Keratinocyte (primary cell): Measurements from ENCODE around the gene SLC51A.

Source experiments
- EZH2 ChIP-seq: IDR thresholded peaks from one replicate; pipeline ENCODE4 v1.6.1; 2012; ENCODE audit warnings: inconsistent platforms, mild to moderate bottlenecking, low read length, moderate library complexity
- TF ChIP-seq, protein P1 (sequence below), 3 experiments: IDR thresholded peaks in 1 of 3; conservative IDR thresholded peaks in 1 of 3; optimal IDR thresholded peaks in 1 of 3; 2 replicates in 2 of 3; 3 replicates in 1 of 3; pipeline versions ENCODE3 to v1.5.1; 2011; ENCODE audit warnings: low read length in 3 of 3, mild to moderate bottlenecking in 3 of 3, moderate library complexity in 2 of 3, control low read depth in 1 of 3, inconsistent platforms in 1 of 3; ENCODE audit not compliant: insufficient read depth in 2 of 3; ENCODE audit errors: extremely low read depth in 1 of 3

- TF ChIP-seq EZH2 = no peak
- TF ChIP-seq, protein P1, sequence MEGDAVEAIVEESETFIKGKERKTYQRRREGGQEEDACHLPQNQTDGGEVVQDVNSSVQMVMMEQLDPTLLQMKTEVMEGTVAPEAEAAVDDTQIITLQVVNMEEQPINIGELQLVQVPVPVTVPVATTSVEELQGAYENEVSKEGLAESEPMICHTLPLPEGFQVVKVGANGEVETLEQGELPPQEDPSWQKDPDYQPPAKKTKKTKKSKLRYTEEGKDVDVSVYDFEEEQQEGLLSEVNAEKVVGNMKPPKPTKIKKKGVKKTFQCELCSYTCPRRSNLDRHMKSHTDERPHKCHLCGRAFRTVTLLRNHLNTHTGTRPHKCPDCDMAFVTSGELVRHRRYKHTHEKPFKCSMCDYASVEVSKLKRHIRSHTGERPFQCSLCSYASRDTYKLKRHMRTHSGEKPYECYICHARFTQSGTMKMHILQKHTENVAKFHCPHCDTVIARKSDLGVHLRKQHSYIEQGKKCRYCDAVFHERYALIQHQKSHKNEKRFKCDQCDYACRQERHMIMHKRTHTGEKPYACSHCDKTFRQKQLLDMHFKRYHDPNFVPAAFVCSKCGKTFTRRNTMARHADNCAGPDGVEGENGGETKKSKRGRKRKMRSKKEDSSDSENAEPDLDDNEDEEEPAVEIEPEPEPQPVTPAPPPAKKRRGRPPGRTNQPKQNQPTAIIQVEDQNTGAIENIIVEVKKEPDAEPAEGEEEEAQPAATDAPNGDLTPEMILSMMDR (optimal IDR thresholded peaks at IDR 0.05 in 1 of 3, IDR thresholded peaks at IDR 0.05 in 1 of 3, conservative IDR thresholded peaks at IDR 0.05 in 1 of 3; ENCODE audit: extremely low read depth in 1 of 3, insufficient read depth in 2 of 3, low read length in 3 of 3) = no peak
Measured at GRCh38 chr3:196273655-196274054, 57.3 kb downstream of the SLC51A start.
